HepG2 (cell line): Measurements from ENCODE around the gene PDE4C. TPM values are rescaled to one million over a fixed set of nuclear protein-coding genes. Genes with fewer than 3 reads are reported as not detected.
A peak's percentile ranks its signal among the peaks of the same experiment; 100 is the strongest.

Experiments
- ATF4 ChIP-seq, 2 experiments: fragments of 450-650 bp in 1 of 2; sonication (generic) in 1 of 2; formaldehyde crosslinking; IDR thresholded peaks; 2 replicates each; pipeline versions ENCODE4 v1.5.0 to v1.8.0; 2020 to 2022; ENCODE audit warnings: mild to moderate bottlenecking in 1 of 2, missing genetic modification reagents in 1 of 2
- CBFB ChIP-seq: sonication (generic); formaldehyde crosslinking; IDR thresholded peaks from 2 replicates; pipeline ENCODE4 v1.4.0; 2020; ENCODE audit warnings: missing genetic modification reagents
- MTERF4 ChIP-seq: sonication (generic); formaldehyde crosslinking; IDR thresholded peaks from 2 replicates; pipeline ENCODE4 v1.8.0; 2023; ENCODE audit warnings: mild to moderate bottlenecking, missing genetic modification reagents
- MTF2 ChIP-seq: sonication (generic); formaldehyde crosslinking; IDR thresholded peaks from 2 replicates; pipeline ENCODE4 v1.5.0; 2020; ENCODE audit warnings: missing genetic modification reagents, borderline replicate concordance
- PAF1 ChIP-seq: IDR thresholded peaks from 2 replicates; pipeline ENCODE4 v1.6.1; 2016; ENCODE audit warnings: missing genetic modification reagents, missing compliant biosample characterization
- REL ChIP-seq: sonication (generic); formaldehyde crosslinking; conservative IDR thresholded peaks from 2 replicates; pipeline ENCODE4 v1.8.0; 2022; ENCODE audit warnings: mild to moderate bottlenecking, missing genetic modification reagents, moderate library complexity
- ZBTB21 ChIP-seq: sonication (generic); formaldehyde crosslinking; IDR thresholded peaks from 2 replicates; pipeline ENCODE4 v1.4.0; 2020; ENCODE audit warnings: missing genetic modification reagents
- ZFP90 ChIP-seq: sonication (generic); formaldehyde crosslinking; IDR thresholded peaks from 2 replicates; pipeline ENCODE4 v1.8.0; 2022; ENCODE audit warnings: missing genetic modification reagents, mild to moderate bottlenecking, inconsistent platforms, borderline replicate concordance
- ZFX ChIP-seq: sonication (generic); formaldehyde crosslinking; IDR thresholded peaks from 2 replicates; pipeline ENCODE4 v1.4.0; 2020; ENCODE audit warnings: mild to moderate bottlenecking, low read depth, missing genetic modification reagents, moderate library complexity
- ZNF10 ChIP-seq: sonication (generic); formaldehyde crosslinking; IDR thresholded peaks from 2 replicates; pipeline ENCODE4 v1.4.0; 2020; ENCODE audit warnings: mild to moderate bottlenecking, low read depth, missing genetic modification reagents, borderline replicate concordance
- ZNF275 ChIP-seq: sonication (generic); formaldehyde crosslinking; IDR thresholded peaks from 2 replicates; pipeline ENCODE4 v1.8.0; 2022; ENCODE audit warnings: missing genetic modification reagents, mild to moderate bottlenecking, inconsistent platforms, borderline replicate concordance
- ZNF30 ChIP-seq: sonication (generic); formaldehyde crosslinking; IDR thresholded peaks from 2 replicates; pipeline ENCODE4 v1.5.0; 2020; ENCODE audit warnings: mild to moderate bottlenecking, missing genetic modification reagents
- ZNF547 ChIP-seq: sonication (generic); formaldehyde crosslinking; IDR thresholded peaks from 2 replicates; pipeline ENCODE4 v1.5.1; 2020; ENCODE audit warnings: mild to moderate bottlenecking, missing genetic modification reagents
- ZNF563 ChIP-seq: sonication (generic); formaldehyde crosslinking; IDR thresholded peaks from 2 replicates; pipeline ENCODE4 v1.8.0; 2022; ENCODE audit warnings: mild to moderate bottlenecking, moderate library complexity, missing genetic modification reagents
- ZNF619 ChIP-seq: sonication (generic); formaldehyde crosslinking; IDR thresholded peaks from 2 replicates; pipeline ENCODE4 v1.4.0; 2020; ENCODE audit warnings: mild to moderate bottlenecking, missing genetic modification reagents
- ZNF670 ChIP-seq: sonication (generic); formaldehyde crosslinking; IDR thresholded peaks from 2 replicates; pipeline ENCODE4 v1.8.0; 2022; ENCODE audit warnings: mild to moderate bottlenecking, missing genetic modification reagents, borderline replicate concordance
- ZNF687 ChIP-seq: sonication (generic); formaldehyde crosslinking; IDR thresholded peaks from 2 replicates; pipeline ENCODE4 v1.5.1; 2020; ENCODE audit warnings: mild to moderate bottlenecking, missing genetic modification reagents, moderate library complexity
- polyA plus RNA-seq, 8 experiments: library from polyadenylated mRNA; depleted of rRNA in 3 of 8; stranded (reverse) in 7 of 8; unstranded in 1 of 8; fragments of >200 nt; fragmentation: Illumina TruSeq in 4 of 8; extraction: Trizol in 4 of 8; gene quantifications; 2 replicates each; pipeline versions ENCODE4 v1.2.1 to v1.2.3, GENCODE V29; 2011 to 2016; ENCODE audit warnings: low read depth in 4 of 8, missing spikeins in 1 of 8, mixed read lengths in 1 of 8; ENCODE audit not compliant: insufficient read depth in 1 of 8
- total RNA-seq, 5 experiments: library from RNA; depleted of rRNA; stranded (reverse); fragments of >200 nt; fragmentation: Illumina TruSeq; extraction: Trizol; gene quantifications; 2 replicates each; pipeline ENCODE4 v1.2.3, GENCODE V29; 2016; ENCODE audit warnings: low read depth in 1 of 5
- TF ChIP-seq, protein P1 (sequence below): sonication (generic); formaldehyde crosslinking; IDR thresholded peaks from 2 replicates; pipeline ENCODE4 v1.4.0; 2020; ENCODE audit warnings: missing genetic modification reagents

The PDE4C gene
- total and polyA plus RNA-seq, 2 of the 13 experiments (the other 11 are each of a cell fraction or from before 2014, with no cell fraction given): 1.4 to 14.0 TPM

- TF ChIP-seq, protein P1, sequence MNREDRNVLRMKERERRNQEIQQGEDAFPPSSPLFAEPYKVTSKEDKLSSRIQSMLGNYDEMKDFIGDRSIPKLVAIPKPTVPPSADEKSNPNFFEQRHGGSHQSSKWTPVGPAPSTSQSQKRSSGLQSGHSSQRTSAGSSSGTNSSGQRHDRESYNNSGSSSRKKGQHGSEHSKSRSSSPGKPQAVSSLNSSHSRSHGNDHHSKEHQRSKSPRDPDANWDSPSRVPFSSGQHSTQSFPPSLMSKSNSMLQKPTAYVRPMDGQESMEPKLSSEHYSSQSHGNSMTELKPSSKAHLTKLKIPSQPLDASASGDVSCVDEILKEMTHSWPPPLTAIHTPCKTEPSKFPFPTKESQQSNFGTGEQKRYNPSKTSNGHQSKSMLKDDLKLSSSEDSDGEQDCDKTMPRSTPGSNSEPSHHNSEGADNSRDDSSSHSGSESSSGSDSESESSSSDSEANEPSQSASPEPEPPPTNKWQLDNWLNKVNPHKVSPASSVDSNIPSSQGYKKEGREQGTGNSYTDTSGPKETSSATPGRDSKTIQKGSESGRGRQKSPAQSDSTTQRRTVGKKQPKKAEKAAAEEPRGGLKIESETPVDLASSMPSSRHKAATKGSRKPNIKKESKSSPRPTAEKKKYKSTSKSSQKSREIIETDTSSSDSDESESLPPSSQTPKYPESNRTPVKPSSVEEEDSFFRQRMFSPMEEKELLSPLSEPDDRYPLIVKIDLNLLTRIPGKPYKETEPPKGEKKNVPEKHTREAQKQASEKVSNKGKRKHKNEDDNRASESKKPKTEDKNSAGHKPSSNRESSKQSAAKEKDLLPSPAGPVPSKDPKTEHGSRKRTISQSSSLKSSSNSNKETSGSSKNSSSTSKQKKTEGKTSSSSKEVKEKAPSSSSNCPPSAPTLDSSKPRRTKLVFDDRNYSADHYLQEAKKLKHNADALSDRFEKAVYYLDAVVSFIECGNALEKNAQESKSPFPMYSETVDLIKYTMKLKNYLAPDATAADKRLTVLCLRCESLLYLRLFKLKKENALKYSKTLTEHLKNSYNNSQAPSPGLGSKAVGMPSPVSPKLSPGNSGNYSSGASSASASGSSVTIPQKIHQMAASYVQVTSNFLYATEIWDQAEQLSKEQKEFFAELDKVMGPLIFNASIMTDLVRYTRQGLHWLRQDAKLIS (CRISPR knock-in tag): 0 out of 2 replicates have a peak, but pooled peaks have one; percentile 46
- peak; percentile 63; the same call in 1 of the 2 replicates for TF ChIP-seq ZBTB21 (CRISPR knock-in tag)
- peak; percentile 82; the same call in 1 of the 2 replicates for TF ChIP-seq REL (CRISPR knock-in tag)
- TF ChIP-seq ZFP90 (CRISPR knock-in tag): peak; percentile 94
- TF ChIP-seq ZNF275 (CRISPR knock-in tag): peak; percentile 94
- TF ChIP-seq ZNF687 (CRISPR knock-in tag): peak; percentile 67
- peak; percentile 95 for TF ChIP-seq ZNF563 (CRISPR knock-in tag)
- no peak for TF ChIP-seq PAF1 (CRISPR knock-in tag)
- peak; percentile 86 for TF ChIP-seq MTERF4 (CRISPR knock-in tag)
- peak in 1 of 2 experiments; percentile 67; a peak in 2 of 4 replicates for TF ChIP-seq ATF4 (CRISPR knock-in tag; IDR thresholded peaks at IDR 0.05)
- peak; percentile 93 for TF ChIP-seq MTF2 (CRISPR knock-in tag)
- TF ChIP-seq ZFX (CRISPR knock-in tag): peak; percentile 36; the same call in 1 of the 2 replicates
- peak; percentile 88; the same call in 1 of the 2 replicates for TF ChIP-seq ZNF670 (CRISPR knock-in tag)
- peak; percentile 93 for TF ChIP-seq ZNF30 (CRISPR knock-in tag)
- no peak for TF ChIP-seq ZNF10
- TF ChIP-seq CBFB (CRISPR knock-in tag): peak; percentile 75
- 0 out of 2 replicates have a peak, but pooled peaks have one; percentile 54 for TF ChIP-seq ZNF619 (CRISPR knock-in tag)
- peak; percentile 87 for TF ChIP-seq ZNF547 (CRISPR knock-in tag)
Observed at GRCh38 chr19:18233224-18233825, 7.1 kb upstream of the PDE4C start (continued).
